ENCODE measurements around the gene SNX19.

Gene SNX19

DNA sequence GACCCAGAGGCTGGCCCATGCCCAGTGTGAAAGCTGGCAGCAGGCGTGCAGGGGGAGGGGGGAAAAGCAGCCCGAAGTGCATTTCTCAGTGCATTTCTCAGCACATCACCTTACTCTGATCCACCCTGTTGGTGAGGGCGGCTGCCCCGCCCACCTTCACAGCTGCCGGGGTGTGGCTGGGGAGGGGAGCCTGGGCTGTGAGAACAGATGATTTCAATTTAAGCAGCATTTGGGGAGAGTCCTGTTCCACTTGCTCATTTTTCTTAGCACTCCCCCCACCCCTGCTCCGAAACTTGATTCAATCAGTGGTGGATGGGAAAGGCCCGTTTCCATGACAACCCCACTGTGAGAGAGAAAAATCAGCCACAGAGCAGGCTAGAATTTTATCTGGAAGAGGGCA, 84.8 kb downstream of the SNX19 start:
- H3K9ac ChIP-seq (ENCODE audit: low read length) = no peak overlapping the region
- H2AFZ ChIP-seq (ENCODE audit: low read length) = no peak overlapping the region
- H3K9me3 ChIP-seq (ENCODE audit: low read length) = no peaks in the 10 kb centered on the region
- H3K4me3 ChIP-seq (ENCODE audit: low read depth, low read length, poor library complexity, severe bottlenecking) = no peak overlapping the region
- H4K20me1 ChIP-seq (ENCODE audit: insufficient read depth, low read length) = no peaks in the 10 kb centered on the region
- H3K79me2 ChIP-seq (ENCODE audit: insufficient read depth, low read length) = no peaks in the 10 kb centered on the region
- no peaks in the 10 kb centered on the region for H3K9me2 ChIP-seq (ENCODE audit: low read depth, low read length)
- no peak overlapping the region for H3K4me2 ChIP-seq (ENCODE audit: low read length)
- TF ChIP-seq, protein P1, sequence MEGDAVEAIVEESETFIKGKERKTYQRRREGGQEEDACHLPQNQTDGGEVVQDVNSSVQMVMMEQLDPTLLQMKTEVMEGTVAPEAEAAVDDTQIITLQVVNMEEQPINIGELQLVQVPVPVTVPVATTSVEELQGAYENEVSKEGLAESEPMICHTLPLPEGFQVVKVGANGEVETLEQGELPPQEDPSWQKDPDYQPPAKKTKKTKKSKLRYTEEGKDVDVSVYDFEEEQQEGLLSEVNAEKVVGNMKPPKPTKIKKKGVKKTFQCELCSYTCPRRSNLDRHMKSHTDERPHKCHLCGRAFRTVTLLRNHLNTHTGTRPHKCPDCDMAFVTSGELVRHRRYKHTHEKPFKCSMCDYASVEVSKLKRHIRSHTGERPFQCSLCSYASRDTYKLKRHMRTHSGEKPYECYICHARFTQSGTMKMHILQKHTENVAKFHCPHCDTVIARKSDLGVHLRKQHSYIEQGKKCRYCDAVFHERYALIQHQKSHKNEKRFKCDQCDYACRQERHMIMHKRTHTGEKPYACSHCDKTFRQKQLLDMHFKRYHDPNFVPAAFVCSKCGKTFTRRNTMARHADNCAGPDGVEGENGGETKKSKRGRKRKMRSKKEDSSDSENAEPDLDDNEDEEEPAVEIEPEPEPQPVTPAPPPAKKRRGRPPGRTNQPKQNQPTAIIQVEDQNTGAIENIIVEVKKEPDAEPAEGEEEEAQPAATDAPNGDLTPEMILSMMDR (IDR thresholded peaks at IDR 0.05; ENCODE audit: low read length) = no peak
- TF ChIP-seq EZH2 (IDR thresholded peaks at IDR 0.05; ENCODE audit: borderline replicate concordance, low read length) = no peak
- H3K36me3 ChIP-seq (ENCODE audit: insufficient read depth, low read length) = no peaks in the 10 kb centered on the region
- H3F3A ChIP-seq (ENCODE audit: insufficient read depth, low read length) = no peaks in the 10 kb centered on the region
- H3K4me1 ChIP-seq (ENCODE audit: insufficient read depth, low read length, severe bottlenecking) = no peaks in the 10 kb centered on the region
- H3K27ac ChIP-seq (ENCODE audit: low read depth, low read length, poor library complexity, severe bottlenecking) = no peak overlapping the region
- no peaks in the 10 kb centered on the region for H3K27me3 ChIP-seq (ENCODE audit: insufficient read depth, low read length)

DNA sequence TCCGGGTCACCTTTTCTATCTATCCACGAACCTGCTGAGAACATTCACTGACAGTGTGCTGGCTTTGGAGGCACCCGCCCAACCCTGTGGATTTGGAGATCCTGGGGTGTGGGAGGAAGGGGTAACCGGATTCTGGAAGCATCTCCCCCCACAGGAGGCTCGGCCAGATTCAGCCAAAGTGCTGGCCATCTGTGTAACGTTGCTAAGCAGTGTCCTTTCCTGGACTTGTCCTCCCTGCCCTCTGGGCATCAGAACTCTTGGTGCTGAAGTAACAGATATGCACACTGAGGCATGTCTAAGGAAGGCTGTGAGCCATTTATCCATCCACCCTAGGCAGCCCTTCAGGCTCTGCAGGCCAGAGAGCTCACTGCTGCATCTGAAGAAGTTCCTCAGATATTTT, 85.7 kb downstream of the SNX19 start:
- no peak overlapping the region for H3K4me2 ChIP-seq (ENCODE audit: low read length)

DNA sequence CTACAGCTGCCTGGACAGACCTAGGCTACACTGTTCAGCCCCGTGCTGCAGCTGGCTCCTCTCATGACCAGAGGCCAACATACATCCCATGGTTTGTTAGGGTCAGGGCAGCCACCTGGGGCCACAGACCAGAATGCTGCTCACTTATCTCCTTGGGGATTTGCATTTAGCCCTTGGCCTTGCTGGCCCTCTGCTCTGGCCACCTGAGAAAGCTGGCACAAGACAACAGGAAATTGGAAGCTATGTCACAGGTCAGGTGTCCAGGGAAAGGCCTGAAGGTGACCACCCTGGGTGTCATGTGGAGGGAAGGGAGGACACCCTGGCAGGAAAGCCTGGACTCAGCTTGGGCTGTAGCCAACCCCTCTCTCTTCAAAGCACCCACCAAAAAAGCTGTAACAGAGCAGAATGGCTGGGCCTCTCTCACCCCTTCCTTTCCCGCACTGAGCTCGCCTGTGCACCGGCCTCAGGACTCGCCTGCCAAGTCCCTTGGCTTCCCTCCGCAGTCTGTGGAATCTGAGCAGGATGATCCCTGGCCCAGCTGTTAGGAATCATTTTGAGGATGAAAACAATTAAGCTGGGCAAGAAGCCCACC, 86.3 kb downstream of the SNX19 start:
- H3K79me2 ChIP-seq (ENCODE audit: insufficient read depth, low read length) = no peaks in the 10 kb centered on the region
- H3F3A ChIP-seq (ENCODE audit: insufficient read depth, low read length) = no peaks in the 10 kb centered on the region
- H3K27me3 ChIP-seq (ENCODE audit: insufficient read depth, low read length) = no peaks in the 10 kb centered on the region
- H3K4me2 ChIP-seq (ENCODE audit: low read length) = no peak overlapping the region
- no peaks in the 10 kb centered on the region for H3K4me1 ChIP-seq (ENCODE audit: insufficient read depth, low read length, severe bottlenecking)
- H4K20me1 ChIP-seq (ENCODE audit: insufficient read depth, low read length) = no peaks in the 10 kb centered on the region
- H3K4me3 ChIP-seq (ENCODE audit: low read depth, low read length, poor library complexity, severe bottlenecking) = no peak overlapping the region
- no peak overlapping the region for H2AFZ ChIP-seq (ENCODE audit: low read length)
- no peaks in the 10 kb centered on the region for H3K9me3 ChIP-seq (ENCODE audit: low read length)
- no peak overlapping the region for H3K27ac ChIP-seq (ENCODE audit: low read depth, low read length, poor library complexity, severe bottlenecking)
- H3K9ac ChIP-seq (ENCODE audit: low read length) = no peak overlapping the region
- TF ChIP-seq, protein P1 (IDR thresholded peaks at IDR 0.05; ENCODE audit: low read length) = no peak
- TF ChIP-seq EZH2 (IDR thresholded peaks at IDR 0.05; ENCODE audit: borderline replicate concordance, low read length) = no peak
- no peaks in the 10 kb centered on the region for H3K9me2 ChIP-seq (ENCODE audit: low read depth, low read length)
- no peaks in the 10 kb centered on the region for H3K36me3 ChIP-seq (ENCODE audit: insufficient read depth, low read length)

More for the DNA sequence above, 85.7 kb downstream of the SNX19 start:
- no peak overlapping the region for H3K4me3 ChIP-seq (ENCODE audit: low read depth, low read length, poor library complexity, severe bottlenecking)
- no peak overlapping the region for H3K27ac ChIP-seq (ENCODE audit: low read depth, low read length, poor library complexity, severe bottlenecking)
- H3F3A ChIP-seq (ENCODE audit: insufficient read depth, low read length) = no peaks in the 10 kb centered on the region
- no peak overlapping the region for H3K9ac ChIP-seq (ENCODE audit: low read length)
- no peaks in the 10 kb centered on the region for H3K79me2 ChIP-seq (ENCODE audit: insufficient read depth, low read length)
- no peaks in the 10 kb centered on the region for H4K20me1 ChIP-seq (ENCODE audit: insufficient read depth, low read length)
- H3K27me3 ChIP-seq (ENCODE audit: insufficient read depth, low read length) = no peaks in the 10 kb centered on the region
- no peak for TF ChIP-seq EZH2 (IDR thresholded peaks at IDR 0.05; ENCODE audit: borderline replicate concordance, low read length)
- TF ChIP-seq, protein P1 (IDR thresholded peaks at IDR 0.05; ENCODE audit: low read length) = no peak
- no peaks in the 10 kb centered on the region for H3K9me3 ChIP-seq (ENCODE audit: low read length)
- H3K9me2 ChIP-seq (ENCODE audit: low read depth, low read length) = no peaks in the 10 kb centered on the region
- H2AFZ ChIP-seq (ENCODE audit: low read length) = no peak overlapping the region
- no peaks in the 10 kb centered on the region for H3K36me3 ChIP-seq (ENCODE audit: insufficient read depth, low read length)
- no peaks in the 10 kb centered on the region for H3K4me1 ChIP-seq (ENCODE audit: insufficient read depth, low read length, severe bottlenecking)

All from OCI-LY1 (cell line).